GM18502 (cell line): ENCODE data around the gene TNF.
"Not testable (repeated sequence)": the region's sequence is repeated elsewhere in the genome, so short reads cannot be mapped to it uniquely, and the experiment has no call there.

Experiments
- ATAC-seq: cut with Tn5 transposase; IDR thresholded peaks from one replicate; pipeline ENCODE4 v1.9.1; 2021; ENCODE audit warnings: mild to moderate bottlenecking; ENCODE audit not compliant: unreplicated experiment, poor library complexity

TNF gene

DNA sequence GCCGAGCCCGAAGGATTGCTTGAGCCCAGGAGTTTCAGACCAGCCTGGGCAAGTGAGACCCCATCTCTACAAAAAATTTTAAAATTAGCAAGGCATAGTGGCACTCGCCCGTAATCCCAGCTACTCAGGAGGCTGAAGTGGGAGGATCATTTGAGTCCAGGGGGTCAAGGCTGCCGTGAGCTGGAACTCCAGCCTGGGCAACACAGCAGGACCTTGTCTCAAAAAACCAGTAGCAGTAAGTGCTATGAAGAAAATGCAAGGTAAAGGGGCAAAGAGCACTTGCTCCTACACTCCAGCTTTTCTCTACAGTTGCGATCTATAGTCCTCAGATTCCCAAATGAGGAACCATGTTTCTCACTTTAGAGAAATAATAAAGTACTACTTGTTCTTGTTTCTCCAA, 31.7 kb upstream of the TNF start:
- ATAC-seq: no peak

DNA sequence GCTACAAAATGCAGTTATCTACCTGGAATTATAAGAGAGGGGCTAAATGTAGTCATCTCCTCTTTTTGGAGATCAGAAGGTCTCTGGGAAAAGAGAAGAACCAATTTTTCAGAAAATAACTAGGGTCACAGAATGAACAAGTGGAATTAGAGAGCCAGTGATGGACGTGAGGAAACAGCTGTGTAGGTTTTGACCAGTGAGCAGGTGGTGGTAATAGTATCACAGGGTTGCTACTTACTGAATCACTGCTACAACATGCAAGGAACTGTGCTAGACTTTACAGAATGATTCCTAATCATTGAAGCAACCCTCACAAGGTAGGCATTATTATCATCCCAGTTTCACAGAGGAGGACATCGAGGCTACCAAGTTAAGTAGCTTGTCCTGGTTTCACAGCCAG, 30.7 kb upstream of the TNF start:
- no peak for ATAC-seq

DNA sequence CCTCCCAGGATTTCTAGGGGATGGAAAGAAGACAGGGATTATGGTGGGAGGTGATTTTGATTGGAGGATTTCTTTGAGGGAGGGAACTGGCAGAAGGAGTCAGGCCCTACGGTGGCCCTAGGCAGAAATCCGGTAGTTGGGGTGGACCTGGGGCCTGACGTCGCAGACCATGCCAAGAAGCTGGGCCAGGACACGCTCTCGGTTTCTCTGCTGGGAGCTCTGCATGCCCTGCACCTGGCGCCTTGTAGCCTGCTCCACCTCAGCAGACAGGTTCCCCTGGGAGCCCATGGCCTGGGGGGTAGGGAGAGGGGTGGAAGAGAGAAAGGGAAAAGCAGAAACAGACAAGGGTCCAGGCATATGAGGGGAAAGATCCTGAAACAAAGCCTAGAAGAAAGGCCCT, 30.1 kb upstream of the TNF start:
- ATAC-seq: no peak

DNA sequence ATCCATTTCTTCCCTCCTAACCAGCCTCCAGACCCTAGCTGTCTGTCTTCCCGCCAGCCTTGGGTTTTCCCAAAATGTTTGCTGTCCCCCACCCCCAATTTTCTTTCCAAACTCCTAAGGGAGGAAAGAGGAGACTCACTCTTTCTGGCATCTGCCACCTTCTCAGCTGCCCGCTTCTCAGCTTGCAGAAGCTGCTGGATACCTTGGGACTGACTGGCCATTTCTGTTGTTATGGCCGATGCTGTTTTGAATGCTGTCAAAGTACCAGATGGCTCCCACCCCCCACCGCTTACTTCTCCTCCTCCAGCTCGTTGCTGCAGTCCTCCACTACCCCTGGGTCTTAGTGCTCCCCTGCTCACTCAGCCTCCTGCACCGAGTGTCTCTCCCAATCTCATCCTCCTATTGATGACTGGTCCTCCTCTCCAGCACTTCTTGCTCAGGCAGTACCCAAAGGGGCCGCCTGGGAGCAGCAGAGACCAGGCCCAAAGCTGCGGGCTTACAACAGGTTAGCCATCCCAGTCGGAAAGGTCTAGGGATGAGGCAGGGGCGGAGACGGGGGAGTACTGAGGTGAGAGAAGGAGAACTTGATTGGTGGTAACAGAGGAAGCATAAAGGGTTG, 28.9 kb upstream of the TNF start, which contains the start of gene ATP6V1G2:
ATP6V1G2 (minus strand) TSS at position 270 of the 619 bp plus-strand sequence; CDS start at position 221, 49 bp downstream.
- ATAC-seq: peak; percentile 44

DNA sequence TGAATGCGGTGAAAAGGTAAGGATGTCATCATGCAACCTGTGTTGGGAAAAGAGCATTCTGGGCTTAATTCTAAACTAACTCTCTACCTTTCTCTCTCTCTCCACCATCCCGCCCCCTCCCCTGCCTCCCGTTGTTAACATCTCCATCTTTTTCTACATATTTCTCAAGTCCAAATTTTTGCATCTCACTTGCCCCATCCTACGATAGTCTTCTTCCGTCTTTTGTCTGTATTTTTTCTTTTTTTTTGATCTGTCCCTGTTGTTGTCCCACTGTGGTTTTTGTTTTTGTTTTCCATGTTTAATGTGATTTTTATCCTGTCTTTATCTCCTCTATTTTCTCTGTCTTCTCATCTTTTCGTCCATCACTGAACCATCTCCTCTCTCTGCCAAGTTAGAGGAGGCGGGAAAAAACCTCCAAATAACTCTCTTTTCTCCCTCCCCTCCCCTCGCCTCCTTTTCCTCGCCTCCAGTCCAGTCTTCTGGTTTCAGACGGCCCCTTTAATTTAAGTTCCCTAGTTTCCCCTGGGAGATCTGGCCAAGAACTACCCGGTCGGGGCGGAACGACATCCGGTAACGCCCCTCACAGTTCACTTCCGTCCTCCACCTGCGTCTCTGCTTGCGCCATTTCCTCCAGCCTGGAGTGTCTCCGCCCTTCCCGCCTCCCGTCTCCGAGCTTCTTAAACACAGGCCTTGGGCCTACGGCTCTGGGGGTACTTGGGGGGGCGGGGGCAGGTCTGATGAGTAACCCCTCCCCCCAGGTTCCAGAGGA, 28.2 kb upstream of the TNF start, which contains the start of gene NFKBIL1:
NFKBIL1 (plus strand) TSS at position 651 of the 769 bp plus-strand sequence; CDS start at position 738, 87 bp downstream.
- ATAC-seq: peak; percentile 56

DNA sequence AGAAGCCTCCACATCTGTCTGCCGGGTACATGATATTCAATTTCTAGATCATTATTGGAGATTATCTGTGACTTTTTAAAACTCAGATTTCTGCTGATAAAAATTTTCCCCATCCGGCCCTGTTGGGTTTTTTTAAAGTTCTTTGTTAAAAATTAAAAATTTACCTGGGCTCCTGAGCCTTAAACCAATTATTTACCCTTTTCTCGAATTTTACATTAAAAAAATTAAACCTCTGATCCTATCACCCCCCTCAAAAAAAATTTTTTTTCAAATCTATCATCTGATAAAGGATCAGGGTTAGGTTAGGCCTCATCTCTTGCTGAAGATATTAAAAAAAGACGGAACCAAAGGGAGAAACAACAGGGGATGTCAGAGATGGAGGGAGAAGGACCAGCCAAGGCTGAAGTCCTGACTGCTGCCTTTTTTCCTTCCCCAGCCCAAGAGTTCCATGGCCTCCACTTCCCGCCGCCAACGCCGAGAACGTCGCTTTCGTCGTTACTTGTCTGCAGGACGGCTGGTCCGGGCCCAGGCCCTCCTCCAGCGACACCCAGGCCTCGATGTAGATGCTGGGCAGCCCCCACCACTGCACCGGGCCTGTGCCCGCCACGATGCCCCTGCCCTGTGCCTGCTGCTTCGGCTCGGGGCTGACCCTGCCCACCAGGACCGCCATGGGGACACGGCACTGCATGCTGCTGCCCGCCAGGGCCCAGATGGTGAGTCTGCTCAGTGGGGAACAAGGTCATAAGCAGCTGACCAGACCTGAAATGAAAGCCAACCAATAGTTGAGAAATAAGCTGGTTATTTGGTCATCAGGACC, 27.4 kb upstream of the TNF start:
- ATAC-seq: no peak

DNA sequence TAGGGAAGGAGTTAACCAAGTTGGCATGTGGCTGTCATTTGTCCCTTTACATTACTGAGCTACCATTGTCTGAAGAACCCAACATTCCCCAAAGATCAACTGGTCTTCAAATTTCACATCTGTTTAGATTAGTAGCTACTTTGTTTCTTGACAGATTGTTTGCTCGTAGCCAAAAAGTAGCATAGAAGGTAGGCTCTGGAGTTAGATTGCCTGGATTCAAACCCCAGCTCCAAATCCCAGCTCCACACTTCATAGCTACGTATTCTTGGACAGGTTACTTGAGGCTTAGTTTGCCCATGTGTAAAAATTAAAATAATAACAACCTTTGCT, 26.9 kb upstream of the TNF start:
- ATAC-seq: no peak

DNA sequence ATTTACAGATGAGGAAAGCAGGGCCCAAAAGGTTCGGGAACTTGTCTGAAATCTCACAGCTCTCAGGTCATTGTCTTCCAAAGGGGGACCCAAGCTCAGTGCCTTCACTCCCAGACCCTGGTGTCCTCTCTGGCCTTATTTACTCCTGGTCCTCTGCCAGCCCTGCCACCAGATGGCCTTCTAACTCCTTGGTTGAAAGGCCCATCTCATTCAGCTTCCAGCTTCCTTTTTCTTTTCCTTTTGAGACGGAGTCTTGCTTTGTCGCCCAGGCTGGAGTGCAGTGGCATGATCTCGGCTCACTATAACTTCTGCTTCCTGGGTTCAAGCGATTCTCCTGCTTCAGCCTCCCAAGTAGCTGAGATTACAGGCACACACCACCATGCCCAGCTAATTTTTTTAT, 24.0 kb upstream of the TNF start:
- not testable (repeated sequence) for ATAC-seq

DNA sequence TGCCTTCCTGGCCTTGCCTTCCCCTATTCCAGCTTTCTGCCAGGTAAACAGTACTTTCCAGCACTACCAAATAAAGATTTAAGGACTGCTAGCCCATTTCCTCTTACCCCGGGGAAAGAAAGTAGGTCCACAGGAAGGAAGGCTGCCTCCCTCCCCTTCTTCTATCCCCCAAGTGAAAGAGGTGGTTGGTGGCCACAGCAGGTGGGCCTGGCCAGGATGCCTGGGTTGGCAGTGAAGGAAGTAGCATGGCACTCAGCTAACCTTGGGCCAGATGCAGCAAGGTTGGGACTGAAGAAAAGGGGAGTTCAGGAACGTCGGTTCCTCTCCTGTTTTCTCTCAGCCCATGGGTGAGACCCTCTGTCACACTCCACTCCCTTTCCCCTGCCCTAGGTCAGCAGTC, 19.1 kb upstream of the TNF start:
- ATAC-seq: no peak

DNA sequence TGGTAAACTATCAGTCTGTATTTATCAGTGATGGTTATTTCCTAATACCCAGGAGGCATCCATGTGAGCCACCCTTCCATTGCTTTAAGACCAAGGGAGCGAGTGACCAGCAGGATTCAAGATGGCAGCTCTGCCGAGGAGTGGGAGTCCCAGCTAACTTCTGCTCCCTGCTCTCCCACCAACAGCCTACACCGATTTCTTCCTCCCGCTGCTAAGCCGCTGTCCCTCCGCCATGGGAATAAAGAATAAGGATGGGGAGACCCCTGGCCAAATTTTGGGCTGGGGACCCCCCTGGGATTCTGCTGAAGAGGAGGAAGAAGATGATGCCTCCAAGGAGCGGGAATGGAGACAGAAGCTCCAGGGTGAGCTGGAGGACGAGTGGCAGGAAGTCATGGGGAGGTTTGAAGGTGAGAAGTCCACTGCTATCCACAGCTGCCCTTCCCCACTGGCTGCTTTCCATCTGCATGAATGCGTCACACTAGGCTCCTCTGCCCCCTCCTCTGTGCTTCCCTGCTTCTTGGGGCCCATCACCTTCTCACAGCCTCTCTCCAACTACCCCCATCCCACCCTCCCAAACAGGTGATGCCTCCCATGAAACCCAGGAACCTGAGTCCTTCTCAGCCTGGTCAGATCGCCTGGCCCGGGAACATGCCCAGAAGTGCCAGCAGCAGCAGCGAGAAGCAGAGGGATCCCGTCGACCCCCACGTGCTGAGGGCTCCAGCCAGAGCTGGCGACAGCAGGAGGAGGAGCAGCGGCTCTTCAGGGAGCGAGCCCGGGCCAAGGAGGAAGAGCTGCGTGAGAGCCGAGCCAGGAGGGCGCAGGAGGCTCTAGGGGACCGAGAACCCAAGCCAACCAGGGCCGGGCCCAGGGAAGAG, 17.7 kb upstream of the TNF start:
- ATAC-seq: no peak

DNA sequence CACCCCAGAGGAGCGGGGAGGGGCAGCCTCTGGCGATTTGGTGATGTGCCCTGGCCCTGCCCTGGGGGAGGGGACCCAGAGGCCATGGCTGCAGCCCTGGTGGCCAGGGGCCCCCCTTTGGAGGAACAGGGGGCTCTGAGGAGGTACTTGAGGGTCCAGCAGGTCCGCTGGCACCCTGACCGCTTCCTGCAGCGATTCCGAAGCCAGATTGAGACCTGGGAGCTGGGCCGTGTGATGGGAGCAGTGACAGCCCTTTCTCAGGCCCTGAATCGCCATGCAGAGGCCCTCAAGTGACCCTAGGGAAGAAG, 17.1 kb upstream of the TNF start:
- ATAC-seq: no peak

DNA sequence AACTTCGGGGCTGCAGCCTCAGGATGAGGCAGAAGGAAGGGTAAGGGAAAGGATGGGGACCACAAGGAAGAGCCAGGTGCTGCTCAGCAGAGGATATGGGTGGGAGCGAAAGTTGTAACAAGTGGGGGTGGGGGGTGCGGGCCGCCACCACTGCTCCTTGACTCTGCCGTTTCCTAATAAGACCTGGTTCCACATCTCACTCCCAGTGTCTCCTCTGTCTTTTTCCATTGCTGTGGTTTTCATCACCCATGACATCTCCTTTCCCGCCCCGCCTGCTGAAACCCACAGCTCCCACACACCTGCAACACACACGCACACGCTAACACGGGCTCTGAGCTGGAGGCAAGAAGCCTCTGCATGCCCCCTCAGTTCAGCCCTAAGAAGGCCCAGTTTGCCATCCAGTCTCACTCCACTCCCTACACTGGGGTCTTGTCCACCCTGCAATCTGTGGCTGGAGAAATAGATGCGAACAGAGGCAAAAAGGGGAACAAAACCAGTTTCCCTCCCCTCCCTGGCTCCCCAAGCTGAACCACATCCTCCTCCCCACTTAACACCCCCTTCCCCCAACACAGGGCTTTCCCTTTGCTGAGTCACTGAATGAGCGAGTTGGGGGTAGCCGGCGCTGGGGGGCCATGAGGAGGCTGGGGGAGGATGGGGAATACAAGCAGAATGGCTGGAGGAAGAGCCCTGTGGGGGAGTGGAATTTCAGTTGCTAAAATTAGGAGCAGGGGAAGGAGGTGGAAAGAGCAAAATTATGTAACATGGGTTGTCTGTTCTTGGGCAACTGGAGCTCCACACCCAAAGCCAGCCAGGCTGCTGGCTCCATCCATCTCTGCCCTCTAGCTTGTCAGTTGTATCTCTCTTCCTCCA, 16.5 kb upstream of the TNF start:
- ATAC-seq: peak; percentile 32

DNA sequence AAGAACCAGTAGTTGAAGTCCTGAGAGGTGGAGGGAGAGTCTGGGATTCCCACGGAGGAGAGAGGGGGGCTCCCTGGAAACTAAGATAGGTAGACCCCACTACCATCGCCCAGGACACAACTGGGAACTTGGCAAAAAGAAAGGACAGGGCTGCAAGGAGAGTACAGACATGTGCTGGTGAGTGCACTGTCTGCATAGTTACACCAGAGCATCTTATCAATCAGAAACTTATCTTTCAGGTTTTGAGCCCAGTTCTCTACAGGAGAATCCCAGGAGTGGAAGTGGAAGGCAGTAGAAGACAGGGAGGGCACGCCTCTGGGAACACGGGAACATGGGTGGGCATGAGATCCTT, 15.8 kb upstream of the TNF start:
- ATAC-seq: no peak

DNA sequence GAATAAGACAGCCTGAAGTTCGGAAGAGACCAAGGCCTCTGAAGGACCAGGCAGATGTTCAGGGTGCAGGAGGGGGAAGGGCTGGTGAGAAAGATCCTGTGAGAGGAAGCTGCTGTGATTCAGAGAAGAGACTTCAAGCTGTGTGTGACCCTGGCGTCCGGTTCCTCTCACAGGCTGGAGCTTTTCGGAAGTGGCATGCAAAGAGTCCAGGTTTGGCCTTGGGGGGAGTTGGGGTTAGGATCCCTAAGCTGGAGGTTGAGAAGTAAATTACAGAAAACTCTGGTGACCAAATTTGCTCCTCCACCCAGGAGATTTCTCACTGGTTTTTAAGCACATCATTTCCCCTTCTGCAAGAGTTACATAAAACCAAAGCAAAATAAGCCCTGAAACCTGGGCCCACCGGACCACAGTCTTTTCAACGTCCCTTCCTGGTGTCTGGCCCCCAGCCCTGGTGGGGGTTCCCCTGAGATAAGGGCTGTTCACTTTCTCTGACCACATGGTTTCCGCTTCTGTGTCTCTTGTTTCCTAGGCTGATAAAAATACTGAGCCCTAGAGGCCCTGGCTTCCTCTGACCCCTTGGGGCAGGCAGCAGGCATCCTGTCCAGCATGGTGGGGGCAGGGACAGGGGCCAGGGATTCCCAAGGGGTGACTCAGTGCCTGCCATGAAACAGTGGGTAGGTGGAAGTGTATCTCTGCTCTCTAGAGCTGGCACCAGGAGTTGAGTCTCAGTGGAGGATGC, 15.2 kb upstream of the TNF start:
- peak; percentile 62 for ATAC-seq

DNA sequence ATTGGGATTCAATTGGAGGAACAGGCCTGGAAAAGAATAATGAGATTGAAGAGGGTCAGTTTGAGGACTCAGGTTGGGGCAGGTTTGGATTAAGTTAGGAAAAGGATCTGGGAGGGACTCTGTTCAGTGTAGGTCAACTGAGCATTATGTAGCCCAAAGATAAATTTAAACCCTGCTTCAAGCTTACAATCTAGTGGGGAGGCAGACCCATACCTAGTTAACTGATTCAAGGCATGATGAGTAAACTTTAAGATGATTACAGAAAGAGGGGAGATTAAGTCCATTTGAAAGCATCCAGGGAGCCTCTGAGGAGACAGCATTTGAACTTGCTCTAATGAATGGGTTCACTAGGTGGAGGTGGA, 14.7 kb upstream of the TNF start:
- ATAC-seq: no peak

DNA sequence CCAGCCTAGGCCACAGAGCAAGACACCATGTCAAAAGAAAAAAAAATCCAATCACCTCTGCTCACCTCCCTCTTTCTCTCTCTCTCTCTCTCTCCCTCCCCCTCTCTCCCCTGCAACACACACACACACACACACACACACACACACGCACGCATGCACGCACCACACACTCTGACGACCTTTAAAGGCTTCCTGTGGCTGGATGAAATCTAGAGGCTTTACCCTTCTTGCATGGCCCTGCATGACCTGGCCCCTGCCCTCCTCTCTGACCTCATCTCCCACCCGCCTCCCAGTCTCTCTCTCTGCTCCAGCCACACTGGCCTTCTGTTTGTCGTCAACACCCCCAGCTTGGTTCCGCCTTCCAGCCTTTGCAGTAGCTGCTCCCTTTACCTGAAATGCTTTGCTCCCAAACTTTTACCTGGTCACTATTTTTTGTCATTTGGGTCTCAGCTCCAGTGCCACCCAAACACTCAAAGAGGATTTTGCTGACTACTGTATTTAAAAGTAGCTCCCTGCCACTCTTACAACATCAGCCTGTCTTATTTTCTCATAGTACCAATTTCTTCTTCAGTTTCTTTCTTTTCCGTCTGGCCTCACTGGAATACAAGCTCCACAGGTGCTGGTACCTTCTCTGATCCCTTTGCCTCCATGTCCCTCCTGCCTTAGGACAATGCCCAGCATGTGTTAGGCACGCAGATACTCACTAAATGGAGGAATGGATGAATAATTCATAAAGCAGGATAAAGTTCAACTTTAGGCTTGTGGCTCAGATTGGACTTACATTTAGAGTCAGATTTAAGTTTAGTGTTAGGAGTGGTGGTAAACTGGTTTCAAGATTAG, 7.6 kb upstream of the TNF start:
- ATAC-seq: no peak

DNA sequence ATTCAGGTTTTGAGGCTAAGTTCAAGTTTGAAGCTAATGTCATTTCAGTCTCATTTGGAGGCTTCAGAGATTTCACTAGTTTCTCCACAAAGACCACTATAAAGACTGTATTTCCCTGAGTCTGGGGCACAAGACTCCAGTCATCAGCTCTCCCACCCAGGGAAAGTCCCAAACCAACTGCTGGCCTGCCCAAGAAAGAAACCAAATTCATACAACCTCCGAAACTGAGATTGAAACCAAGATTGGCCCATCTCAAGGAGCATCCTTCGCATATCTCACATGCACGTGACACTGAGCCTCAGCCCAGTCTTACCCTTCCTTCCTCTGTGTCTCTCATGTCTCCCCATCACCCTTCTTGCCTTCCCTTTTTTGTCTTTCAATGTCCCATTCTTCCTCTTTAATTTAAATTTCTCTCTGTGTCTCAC, 6.8 kb upstream of the TNF start:
- ATAC-seq: peak; percentile 68

DNA sequence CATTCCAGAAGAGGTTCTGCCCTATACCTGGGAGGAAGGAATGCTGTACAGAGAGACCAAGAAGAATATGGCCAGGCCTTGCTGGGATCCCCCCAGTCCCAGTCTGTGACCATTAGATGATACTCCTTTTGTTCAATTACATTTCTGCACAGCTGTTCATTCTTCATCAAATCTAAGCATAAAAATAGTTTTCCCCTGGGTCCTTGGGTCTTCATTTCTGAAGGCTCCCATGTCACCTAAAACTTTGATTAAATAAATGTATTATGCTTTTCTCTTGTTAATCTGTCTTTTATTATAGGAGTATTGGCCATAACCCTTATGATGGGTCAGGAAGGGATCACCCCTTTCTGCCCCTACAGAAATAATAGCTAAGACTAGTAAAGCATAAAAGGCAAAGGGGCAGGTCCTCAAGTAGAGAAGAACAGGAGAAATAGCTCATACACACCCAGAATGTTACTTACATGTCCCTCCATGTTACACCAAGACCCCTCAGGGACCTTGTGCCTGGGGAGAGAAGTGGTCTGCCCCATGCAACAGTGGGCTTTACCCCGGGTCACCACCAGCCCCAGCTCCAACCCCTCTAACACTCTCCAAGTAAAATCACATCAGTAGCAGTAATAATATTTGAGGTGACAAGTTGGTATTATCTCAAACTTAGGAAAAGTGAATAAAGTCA, 5.4 kb upstream of the TNF start:
- ATAC-seq: no peak
